ENCODE data around the gene SMC6.

SMC6 gene

DNA sequence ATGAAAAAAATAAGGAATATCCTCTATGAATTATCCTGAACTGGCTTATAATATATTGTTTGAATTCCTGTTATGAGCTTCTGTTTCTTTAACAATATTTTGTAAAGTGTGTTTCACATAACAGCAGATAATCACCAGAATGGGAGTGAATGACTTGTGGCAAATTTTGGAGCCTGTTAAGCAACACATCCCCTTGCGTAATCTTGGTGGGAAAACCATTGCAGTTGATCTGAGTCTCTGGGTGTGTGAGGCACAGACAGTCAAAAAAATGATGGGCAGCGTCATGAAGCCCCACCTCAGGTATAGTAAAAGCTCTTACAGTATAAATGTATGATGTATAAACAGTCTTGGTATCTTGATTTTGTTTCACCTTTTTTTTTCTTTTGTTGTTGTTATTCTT, 6.2 kb upstream of the SMC6 start:
- DNase-seq, result no peak

DNA sequence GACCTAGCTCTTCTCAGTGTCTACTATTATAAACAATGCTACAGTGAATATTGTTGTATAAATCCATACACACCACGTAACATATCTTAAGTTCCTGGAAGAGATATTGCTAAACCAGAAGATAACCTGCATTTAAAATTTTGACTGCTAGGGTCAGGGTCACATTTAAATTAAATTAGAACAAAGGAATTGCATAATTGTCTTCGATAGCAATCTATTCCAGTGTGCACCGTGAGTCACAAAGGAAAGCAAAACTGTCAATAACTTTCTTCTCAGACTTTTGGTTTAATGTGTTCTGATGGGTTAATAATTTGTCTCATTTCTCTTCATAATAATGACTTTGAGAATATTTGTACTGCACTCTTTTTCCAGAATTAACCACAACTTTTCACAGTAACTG, 4.5 kb upstream of the SMC6 start:
- DNase-seq, result no peak

DNA sequence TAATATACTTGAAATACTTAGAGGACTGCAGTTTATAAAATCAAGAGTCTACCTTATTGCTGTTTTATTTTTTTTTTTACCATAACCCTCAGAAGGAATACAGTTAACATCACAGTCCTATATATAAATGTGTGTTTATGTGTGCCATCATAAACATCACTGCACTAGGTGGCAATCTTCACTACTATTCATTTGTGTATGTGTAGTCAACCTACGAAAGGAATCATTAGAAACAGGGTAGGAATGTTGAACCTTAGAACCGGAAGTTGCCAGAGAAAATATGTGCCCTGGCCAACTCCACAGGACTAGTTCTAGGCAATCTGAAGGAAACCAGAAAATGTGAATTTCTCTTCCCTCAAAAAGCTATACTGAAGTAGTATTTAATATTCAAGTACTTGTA, 3.7 kb upstream of the SMC6 start:
- no peak for DNase-seq

DNA sequence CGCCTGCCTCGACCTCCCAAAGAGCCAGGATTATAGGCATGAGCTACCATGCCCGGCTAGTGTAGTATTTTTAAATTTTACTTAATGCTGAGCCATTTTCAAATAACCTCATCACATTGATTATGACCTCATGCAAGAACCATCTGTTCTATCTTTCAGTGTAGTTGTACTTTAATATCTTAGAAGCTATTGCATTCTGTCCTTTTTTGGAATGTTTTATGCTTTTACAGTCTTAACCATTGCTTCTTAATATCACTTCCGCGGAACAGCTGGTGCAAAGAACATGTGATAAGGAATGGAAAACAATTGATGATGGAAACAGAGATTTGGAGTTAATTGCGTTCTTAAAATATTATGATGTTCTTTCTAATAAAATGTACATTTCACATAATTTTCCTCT, 3.1 kb upstream of the SMC6 start:
- no peak for DNase-seq

DNA sequence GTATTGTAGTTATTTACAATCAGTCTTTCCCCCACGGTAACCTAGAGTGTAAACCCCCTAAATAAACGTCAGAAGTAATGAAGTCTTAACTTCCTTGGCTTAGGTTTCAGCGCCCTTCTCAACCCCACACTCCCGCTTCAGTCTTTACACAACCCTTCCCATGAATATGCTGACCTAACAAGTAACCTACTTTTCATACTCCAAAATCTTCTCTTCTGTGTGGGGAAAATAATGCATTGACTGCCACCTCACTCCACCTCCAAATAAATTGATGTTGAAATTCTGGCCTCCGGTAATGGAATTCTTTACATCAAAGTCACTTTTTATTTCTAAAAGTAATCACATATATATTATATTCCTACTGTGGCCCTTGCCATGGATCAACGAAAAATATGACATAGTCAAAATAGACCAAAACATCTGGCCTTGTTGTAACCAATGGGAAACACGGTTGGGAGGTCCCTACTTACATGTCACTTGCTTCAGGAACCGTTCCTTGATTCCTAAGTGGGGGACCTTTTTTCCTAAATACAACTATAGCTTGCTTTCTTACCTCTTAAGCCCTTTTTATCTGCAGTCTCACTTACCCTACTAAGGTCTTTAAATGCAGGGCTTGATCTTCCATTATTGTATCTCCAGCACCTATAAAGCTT, 1.3 kb upstream of the SMC6 start:
- no peak for DNase-seq

DNA sequence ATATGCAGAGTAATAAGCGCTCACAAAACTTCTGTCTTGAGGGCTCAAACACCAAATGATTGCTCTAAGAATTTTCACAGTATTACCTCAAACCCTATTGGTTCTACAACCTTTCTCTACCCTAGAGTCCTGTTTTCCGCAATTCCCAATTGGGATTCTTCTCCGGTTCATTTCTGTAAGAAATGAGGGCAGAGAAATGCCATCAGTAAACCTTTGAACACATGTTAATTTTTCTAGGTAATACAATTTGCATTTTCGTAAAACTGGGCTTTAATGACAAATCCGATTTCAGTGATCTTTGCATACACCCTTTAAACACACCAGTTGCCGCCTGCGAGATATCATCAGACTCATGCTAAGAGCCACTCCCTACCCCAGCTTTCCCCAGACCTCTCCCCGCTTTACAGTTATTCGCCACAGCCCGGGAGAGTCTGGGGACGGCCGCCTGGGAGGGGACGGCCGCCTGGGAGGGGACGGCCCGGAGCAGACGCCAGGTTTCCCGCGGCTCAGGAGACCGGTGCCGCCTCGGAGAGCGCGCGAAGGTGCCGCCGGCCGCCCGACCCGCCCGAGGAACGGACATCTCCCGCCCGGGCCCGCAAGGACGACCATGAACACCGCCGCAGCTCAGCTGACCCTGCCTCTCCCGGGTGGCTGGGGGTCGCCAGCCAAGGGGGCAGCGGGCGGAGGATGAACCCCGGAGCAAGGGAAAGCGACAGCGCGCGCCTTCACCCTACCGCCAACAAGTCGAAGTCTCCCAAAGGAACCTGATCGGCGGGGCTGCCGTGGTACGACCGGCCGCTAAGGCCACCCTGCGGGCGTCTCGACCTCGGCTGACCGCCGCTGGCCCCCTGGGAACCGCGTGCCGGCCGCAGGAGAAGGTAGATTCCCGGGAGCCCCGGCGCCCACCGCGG, 463 bp downstream of the SMC6 start:
- no peak for DNase-seq

DNA sequence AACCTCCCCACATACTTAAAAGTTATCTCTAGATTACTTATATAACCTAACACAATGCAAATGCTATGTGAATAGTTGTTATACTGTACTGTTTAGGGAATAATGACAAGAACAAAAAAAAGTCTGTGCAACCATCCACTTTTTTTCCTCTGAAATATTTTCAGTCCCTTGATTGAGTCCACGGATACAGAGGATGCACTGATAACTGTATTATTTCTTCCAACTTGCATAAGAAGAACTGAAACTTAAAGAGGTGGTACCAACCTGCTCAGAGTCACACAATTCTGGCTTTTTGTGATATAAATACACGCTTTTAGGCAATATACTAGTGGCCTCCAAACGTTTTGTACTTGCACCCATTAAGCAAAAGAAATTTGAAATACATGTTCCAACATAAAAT, 1.4 kb downstream of the SMC6 start:
- no peak for DNase-seq

DNA sequence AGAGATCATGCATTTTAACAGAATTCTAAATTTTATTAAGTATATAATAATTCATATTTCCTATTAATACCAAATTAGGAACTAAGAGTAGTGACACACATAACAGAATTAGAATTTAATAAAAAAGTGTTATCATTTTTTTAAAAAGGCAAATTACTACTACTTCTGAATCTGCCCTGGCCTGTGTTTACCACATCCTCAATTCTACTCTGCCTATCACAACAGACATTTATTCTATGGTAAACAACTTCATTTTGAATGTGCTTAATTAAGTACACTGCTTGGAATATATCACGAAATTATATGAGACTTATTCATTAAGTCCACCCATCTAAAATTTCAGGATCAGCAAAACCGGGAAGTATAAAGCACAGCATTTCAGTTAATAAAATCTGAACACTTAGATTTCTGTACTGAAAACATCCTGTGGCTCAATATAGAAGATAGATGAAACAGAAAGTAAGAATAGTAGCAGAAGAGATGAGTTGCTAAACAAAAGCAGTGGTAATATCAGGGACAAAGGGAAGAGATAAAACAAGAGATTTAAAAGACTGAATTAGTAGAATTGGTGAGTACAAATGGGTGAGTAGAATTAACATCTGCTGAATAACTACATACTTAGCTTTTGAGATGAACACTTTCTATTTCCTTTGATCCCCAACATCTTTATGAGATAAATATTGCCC, 3.7 kb downstream of the SMC6 start:
- no peak for DNase-seq

DNA sequence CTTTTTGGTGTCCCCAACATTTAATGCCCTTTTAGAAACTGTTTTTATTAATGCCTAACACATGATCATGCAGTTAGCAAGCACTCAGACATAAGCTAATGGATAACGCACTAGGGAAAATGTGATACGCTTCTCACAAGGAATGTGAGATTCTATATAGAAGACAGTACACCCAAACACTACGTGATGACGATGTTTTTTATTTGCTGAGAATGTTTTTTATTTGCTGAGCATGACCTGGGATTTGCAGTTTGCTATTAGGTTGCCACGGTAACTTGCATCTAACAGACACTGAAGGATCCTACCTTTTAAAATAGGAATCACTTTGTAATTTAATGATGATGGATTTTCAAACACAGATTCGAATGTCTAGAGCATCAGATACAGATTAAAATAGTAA, 4.9 kb downstream of the SMC6 start:
- DNase-seq, result no peak

DNA sequence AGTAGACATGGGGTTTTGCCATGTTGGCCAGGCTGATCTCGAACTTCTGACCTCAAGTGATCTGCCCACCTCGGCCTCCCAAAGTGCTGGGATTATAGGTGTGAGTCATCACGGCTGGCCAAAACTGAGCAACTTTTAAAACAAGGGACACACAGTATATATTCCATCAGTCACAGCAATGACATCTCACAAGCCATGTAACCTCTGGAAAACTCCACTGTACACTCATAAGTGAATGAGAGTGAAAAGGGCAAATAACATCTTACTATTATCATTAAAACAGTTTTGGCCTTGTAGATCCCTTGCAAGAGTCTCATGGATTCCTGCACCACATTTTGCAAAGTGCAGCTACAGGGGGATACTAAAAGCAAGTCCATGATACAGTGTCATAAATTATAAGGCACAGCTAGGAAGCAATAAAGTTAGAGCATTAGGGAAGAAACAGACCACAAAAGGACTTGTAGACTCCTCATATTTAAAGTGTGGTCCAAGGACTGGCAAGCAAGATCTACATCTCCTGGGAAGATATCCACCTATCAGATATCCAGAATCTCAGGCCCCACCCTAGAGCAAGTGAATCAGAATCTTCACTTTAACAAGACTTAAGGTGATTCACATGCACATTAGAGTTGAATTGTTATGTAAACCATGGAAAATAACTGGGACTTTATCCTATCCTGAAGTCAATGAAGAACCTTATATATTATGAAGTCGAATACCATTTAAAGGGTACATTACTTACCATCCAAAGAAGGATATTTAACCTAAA, 5.7 kb downstream of the SMC6 start:
- DNase-seq, result no peak

DNA sequence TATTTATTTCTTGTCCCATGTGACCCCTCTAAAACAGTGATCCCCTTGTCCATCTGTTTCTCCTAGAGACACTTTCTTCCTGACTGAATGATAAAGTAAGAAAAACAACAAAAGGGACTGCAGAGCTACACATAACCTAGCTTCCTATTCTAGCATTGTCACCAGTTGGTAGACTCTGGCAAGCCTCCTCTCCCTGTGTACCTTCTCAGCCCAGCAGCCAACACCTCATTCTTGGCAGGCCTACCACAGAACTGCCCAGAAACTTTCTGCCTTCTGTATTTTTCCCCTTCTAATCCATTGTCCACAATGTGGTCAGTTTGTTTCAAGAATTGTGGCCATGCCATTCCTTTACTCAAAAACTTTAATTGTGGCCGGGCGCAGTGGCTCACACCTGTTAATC, 13.4 kb downstream of the SMC6 start:
- no peak for DNase-seq

DNA sequence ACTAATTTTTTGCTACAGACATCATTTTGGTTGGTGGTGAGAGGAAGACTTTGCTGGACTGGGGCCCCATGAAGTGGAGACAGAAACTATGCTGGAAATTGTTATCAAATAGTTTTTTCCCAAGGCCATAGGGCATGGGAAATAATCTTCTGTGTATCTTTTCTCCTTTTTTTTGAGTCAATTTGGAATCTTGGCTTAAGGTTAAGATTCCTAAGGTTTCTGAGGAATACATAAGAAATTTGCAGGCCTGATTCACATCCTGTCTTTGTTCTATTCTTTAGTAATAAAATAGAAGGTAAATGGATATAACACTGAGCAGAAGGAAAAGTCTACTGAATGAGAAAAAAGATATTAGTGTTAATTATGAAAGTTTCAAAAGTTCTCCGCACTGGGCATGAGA, 16.6 kb downstream of the SMC6 start:
- no peak for DNase-seq

DNA sequence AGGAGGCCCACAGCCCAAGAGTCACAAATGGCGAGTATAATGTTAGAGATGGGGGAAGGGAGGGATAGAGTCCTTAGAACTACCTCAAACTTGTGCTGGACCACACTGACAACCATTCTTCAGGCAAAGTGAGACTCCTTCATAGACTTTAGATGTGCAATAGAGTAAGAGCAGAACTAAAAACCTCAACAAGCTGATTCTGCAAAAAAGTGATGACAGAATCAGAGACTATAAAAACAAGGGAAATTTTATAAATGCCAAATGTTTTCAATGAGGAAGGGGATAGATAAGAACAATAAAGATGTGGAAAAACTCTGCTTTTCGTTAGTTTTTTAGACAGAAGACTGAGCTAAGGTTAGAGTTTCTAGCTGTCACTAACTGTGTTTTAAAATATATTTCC, 17.7 kb downstream of the SMC6 start:
- no peak for DNase-seq

DNA sequence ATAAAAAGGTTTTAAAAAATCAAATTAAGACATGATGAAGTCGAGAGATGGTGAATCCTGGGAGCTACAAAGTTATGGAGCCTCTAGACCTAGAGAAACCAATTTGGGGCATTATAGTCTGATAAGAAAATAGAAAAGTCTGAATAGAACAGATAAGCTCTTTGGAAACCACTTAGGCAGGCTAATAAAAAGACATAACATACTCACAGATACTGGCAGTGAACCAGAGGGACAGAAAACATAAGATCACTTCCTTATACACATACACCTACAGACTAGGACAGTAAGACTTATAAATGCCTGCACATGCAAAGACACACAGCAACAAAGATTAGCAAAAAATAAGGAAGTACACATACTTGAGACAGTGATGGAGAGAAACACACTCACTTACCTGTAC, 20.0 kb downstream of the SMC6 start:
- no peak for DNase-seq

DNA sequence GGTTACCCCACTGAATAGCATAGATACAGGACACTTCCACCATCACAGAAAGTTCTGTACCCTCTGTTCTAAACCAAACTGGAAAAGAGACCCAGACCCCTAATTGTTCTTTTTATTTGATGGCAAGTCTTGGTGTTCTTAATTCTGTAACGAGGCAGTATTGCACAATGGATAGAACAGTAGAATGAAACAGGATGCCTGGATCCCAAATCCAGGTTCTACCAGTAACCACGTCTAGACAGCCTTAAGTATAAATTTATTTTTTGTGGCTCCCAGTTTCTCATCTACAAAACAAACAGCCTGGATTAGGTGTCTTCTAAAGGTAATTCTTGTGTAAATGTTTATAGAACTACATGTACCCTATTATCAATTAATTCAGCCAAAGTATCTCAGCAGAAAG, 23.7 kb downstream of the SMC6 start:
- DNase-seq, result no peak

DNA sequence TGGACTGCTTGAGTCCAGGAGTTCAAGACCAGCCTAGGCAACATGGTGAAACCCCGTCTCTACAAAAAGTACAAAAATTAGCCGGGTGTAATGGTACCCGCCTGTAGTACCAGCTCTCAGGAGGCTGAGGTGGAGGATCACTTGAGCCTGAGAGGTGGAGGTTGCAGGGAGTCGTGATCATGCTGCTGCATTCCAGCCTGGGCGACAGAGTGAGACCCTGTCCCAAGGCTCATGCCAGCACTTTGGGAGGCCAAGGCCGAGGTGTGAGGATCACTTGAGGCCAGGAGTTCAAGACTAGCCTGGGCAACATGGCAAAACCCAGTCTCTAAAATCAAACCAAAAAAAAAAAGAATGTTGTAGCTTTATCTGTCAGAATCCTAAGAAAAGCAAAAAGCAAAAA, 25.4 kb downstream of the SMC6 start:
- DNase-seq, result no peak

DNA sequence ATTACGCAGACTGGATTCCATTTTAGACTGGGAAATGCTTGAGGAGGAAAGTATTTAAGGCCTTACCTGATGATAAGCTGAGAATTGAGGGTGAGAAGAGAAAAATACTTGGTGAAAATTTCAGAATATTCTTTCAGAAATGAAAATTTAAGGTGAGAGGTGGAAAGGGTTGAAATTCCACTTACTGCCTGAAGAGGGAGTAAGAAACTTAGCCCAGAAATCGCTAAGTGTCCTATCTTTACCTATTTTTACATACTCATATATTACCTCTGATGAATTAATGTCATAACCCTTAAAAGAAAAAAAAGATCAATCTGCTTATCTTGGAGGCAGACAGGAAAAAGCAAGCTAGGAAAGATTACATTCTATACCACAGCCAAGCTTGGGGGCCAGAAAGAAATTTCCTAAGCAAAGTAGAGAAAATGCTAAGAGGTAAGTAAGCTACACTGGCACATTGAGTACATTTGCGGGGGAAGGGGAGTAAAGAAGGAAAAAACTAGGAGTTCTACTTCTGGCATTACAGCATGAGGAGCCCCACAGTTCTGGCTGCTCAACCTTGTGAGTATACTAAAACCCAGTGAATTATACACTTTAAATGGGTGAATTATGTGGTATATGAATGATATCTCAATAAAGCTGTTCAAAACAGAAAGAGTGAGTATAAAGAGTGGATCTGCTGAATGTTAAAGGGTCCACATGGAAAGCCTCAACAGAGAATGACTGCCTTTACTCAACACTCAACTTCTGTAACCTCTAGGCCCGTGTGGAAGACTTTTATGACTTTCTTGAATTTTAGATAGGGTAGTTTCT, 33.8 kb downstream of the SMC6 start:
- DNase-seq, result no peak

DNA sequence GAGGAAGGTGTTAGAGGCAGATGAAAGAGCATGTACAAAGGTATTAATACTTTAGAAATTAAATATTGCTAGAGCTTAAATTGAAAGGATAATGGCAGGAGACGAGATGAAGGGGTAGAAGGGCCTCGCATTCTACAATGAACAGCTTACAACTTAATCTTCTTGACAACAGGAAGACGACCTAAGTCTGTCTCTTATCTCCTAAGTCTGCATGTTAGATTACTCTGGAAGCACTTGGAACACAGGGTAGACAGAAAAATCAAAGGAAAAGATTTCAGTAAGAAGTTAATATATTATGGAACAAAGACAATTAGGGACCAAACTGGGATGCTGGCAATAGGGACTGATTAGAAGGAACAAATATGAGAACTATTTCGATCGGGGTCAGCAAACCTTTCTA, 34.9 kb downstream of the SMC6 start:
- no peak for DNase-seq

DNA sequence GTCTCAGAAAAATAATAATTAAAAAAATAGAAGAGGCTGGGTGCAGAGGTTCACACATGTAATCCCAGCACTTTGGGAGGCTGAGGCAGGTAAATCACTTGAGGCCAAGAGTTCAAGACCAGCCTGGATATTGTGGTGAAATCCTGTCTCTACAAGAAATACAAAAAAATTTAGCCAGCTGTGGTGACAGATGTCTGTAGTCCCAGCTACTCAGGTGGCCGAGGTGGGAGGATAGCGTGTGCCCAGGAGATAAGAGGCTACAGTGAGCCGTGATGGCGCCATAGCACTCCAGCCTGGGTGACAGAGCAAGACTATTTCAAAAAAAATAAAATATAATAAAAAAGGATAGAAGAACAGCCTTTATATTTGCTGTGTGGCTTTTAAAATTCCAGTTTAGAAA, 35.9 kb downstream of the SMC6 start:
- DNase-seq, result no peak

DNA sequence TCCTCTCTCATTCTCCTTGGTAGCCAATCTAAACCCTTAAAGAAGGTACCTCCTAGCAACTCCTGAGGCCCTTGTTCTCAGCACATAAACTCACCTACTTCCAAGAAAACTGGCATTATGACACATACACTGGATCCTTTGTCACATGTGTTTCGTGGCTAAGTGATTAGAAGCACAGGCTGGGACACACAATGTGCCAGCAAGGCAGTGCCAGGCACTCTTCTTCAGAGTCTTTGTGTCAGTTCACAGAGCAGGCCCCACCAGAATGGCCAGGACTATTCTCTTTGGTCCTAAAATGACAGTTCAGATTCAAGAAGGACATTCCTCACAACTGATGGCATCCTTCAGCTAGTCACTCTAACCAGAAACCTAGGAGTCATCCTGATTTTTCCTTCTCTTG, 40.3 kb downstream of the SMC6 start:
- DNase-seq, result no peak

DNA sequence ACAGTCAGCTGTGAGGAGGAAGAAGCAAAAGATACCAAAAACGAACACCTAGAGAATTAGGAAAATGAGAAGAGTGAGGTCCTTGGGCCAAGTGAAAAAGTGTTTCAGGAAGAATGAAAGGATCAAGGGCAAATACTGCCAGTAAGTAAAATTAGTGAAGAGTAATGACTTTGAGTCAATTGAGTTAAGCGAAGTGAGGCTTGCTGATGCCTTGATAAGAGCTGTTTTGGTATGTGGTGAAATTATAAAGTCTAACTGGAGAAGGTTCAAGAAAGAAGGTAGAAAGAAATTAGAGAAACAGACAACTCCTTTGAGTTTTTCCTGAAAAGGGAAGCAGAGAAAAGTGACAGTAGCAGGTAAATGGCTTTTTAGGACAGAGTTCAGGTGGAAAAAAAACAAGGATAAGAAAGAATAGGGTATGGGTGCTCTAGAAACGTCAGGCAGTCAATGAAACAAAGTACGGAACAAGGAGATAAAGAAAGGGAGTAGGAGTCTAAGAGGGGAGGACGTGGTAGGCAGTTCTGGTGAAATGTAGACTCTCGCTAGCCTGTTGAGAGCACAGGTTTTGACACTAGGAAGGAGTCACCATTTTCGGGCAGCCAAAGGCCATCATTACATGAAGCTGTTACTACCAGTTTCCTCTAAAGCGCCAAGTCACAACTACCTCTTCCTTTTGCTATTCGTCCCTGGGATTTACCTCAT, 42.9 kb downstream of the SMC6 start:
- DNase-seq, result no peak

DNA sequence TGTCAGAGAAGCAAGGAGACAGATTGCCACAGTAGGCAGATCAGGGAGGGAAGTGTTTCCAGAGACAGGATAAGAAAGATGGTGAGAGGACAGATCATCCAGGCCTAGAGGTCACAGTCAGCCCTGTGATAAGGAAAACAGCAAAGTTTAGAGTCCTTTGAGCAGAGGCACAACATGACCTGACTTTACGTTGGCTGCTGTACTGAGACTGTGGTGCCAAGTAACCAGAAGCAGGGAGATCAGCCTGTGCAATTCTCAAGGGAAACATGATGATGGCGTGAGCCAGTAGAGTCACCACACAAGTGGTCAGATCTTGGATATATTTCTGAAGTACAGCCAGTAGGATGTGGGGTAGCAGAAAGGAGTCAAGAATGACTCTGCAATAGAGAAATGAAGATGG, 43.7 kb downstream of the SMC6 start:
- no peak for DNase-seq

All from stimulated activated CD8-positive, alpha-beta memory T cell treated with anti-CD3 and anti-CD28 coated beads, Interleukin-4, amount 100 ng/mL, for 48 hours (primary cell).